Activated CD8-positive, alpha-beta T cell treated with anti-CD3 and anti-CD28 coated beads for 36 hours (primary cell): ENCODE results near the gene GALNS. TPM values are rescaled to one million over a fixed set of nuclear protein-coding genes. Genes with fewer than 3 reads are reported as not detected.

Experiments used
- ATAC-seq: fragments of 200-7000 bp; cut with Tn5 transposase; one replicate; pipeline ENCODE4 v1.10.0; 2021; ENCODE audit warnings: mild to moderate bottlenecking, moderate library complexity
- CTCF ChIA-PET: fragments of 350-600 bp; sonication (Branson Sonifier 250); formaldehyde crosslinking; loops from one replicate; lab custom pipeline; 2021; ENCODE audit warnings: antibody characterized with exemption; lab: Charles Lee
- POLR2A ChIA-PET: fragments of 350-600 bp; sonication (Branson Sonifier 250); formaldehyde crosslinking; loops from one replicate; lab custom pipeline; 2021; ENCODE audit warnings: antibody characterized with exemption; lab: Charles Lee
- DNase-seq: peaks from one replicate; pipeline ENCODE4 v3.0.0-alpha.2; 2020
- H3K27ac Mint-ChIP-seq: one replicate; pipeline ENCODE4 v1.8.0; 2021; ENCODE audit warnings: mild to moderate bottlenecking, mixed read lengths
- H3K27me3 Mint-ChIP-seq: one replicate; pipeline ENCODE4 v1.8.0; 2021; ENCODE audit warnings: mixed read lengths
- H3K36me3 Mint-ChIP-seq: one replicate; pipeline ENCODE4 v1.8.0; 2021; ENCODE audit warnings: low read depth, mixed read lengths
- H3K4me1 Mint-ChIP-seq: one replicate; pipeline ENCODE4 v1.8.0; 2021; ENCODE audit warnings: low read depth, mixed read lengths
- H3K4me3 Mint-ChIP-seq: one replicate; pipeline ENCODE4 v1.8.0; 2021; ENCODE audit warnings: mild to moderate bottlenecking, moderate library complexity, mixed read lengths
- H3K9me3 Mint-ChIP-seq: one replicate; pipeline ENCODE4 v1.8.0; 2021; ENCODE audit warnings: mixed read lengths
- CTCF ChIP-seq: fragments of 200-600 bp; IDR thresholded peaks from one replicate; pipeline ENCODE4 v1.8.0; 2022; ENCODE audit warnings: antibody characterized with exemption, mild to moderate bottlenecking
- intact Hi-C: fragments of 100-400 bp; cut with micrococcal nuclease; formaldehyde crosslinking; loops from one replicate; pipeline ENCODE4 v1.10.0; 2022
- total RNA-seq, 2 experiments: library from RNA; stranded (reverse); gene quantifications; one replicate each; pipeline ENCODE4 v1.2.3, GENCODE V29; 2021

The GALNS gene
- total RNA-seq, 2 experiments from 2014 or later: 24.5 to 25.4 TPM

- no peak for ATAC-seq
- H3K27ac Mint-ChIP-seq: no peak overlapping the region
- ChIA-PET POLR2A (interaction anchor here (0.6 kb wide), 1 partner anchor 63 kb away, joined by 3 read pairs; no protein-coding TSS in a partner anchor), CTCF (no interaction called here)
- no peaks in the 10 kb centered on the region for H3K9me3 Mint-ChIP-seq
- intact Hi-C loops: no loop called here
- no peaks in the 10 kb centered on the region for H3K4me1 Mint-ChIP-seq
- no peaks in the 10 kb centered on the region for H3K36me3 Mint-ChIP-seq
- H3K27me3 Mint-ChIP-seq: no peaks in the 10 kb centered on the region
- DNase-seq: no peak
- H3K4me3 Mint-ChIP-seq: no peak overlapping the region
- no peak for TF ChIP-seq CTCF
Measured at GRCh38 chr16:88883946-88884345, 27.2 kb upstream of the GALNS start.

- Mint-ChIP-seq H3K9me3 (no peaks in the 10 kb centered on the region), H3K36me3 (no peaks in the 10 kb centered on the region), H3K4me3 (no peak overlapping the region), H3K27ac (no peak overlapping the region), H3K4me1 (no peaks in the 10 kb centered on the region), H3K27me3 (no peaks in the 10 kb centered on the region)
- TF ChIP-seq CTCF: no peak
- DNase-seq (no peak), ATAC-seq (no peak)
- ChIA-PET CTCF (no interaction called here), POLR2A (interaction anchor here (0.6 kb wide), 1 partner anchor 63 kb away, joined by 3 read pairs; no protein-coding TSS in a partner anchor)
- intact Hi-C loops: no loop called here
Measured at GRCh38 chr16:88883117-88883895, 26.6 kb upstream of the GALNS start.

- no peak overlapping the region for H3K4me3 Mint-ChIP-seq
- ATAC-seq (no peak), DNase-seq (no peak)
- H3K27me3 Mint-ChIP-seq: no peaks in the 10 kb centered on the region
- no peak overlapping the region for H3K27ac Mint-ChIP-seq
- no peaks in the 10 kb centered on the region for H3K4me1 Mint-ChIP-seq
- intact Hi-C loops: no loop called here
- H3K9me3 Mint-ChIP-seq: no peaks in the 10 kb centered on the region
- TF ChIP-seq CTCF: no peak
- no peaks in the 10 kb centered on the region for H3K36me3 Mint-ChIP-seq
- POLR2A ChIA-PET: interaction anchor here (0.7 kb wide), 1 partner anchor 52 kb away, joined by 3 read pairs; no protein-coding TSS in a partner anchor
- CTCF ChIA-PET: no interaction called here
Measured at GRCh38 chr16:88882358-88883030, 25.7 kb upstream of the GALNS start.

- Mint-ChIP-seq H3K36me3 (no peaks in the 10 kb centered on the region), H3K4me1 (no peaks in the 10 kb centered on the region), H3K4me3 (no peak overlapping the region), H3K27me3 (no peaks in the 10 kb centered on the region), H3K9me3 (no peaks in the 10 kb centered on the region), H3K27ac (no peak overlapping the region)
- CTCF ChIA-PET: no interaction called here
- POLR2A ChIA-PET: interaction anchor here (0.7 kb wide), 2 partner anchors 18 to 52 kb away, joined by 3 read pairs; no protein-coding TSS in a partner anchor
- intact Hi-C loops: no loop called here
- DNase-seq (no peak), ATAC-seq (no peak)
- no peak for TF ChIP-seq CTCF
Measured at GRCh38 chr16:88881675-88882357, 25.1 kb upstream of the GALNS start.
